GM12878 (cell line): Measurements from ENCODE around the gene PALD1. TPM values are rescaled to one million over a fixed set of nuclear protein-coding genes. Genes with fewer than 3 reads are reported as not detected.
A peak's percentile ranks its signal among the peaks of the same experiment; 100 is the strongest.

ENCODE experiments used
- ATAC-seq: fragments of 200-7000 bp; cut with Tn5 transposase; 3 replicates; pipeline ENCODE4 v1.9.1; 2020; ENCODE audit warnings: mild to moderate bottlenecking, moderate library complexity
- BruUV-seq: library from RNA; stranded (reverse); fragments of 400-500 nt; replicated peaks from 2 replicates; lab custom pipeline; 2021; lab: Mats Ljungman, UMichigan
- CTCF ChIA-PET: fragments of 300-600 bp; sonication (Branson Sonifier 250); formaldehyde crosslinking; extraction: SDS; loops from one replicate; lab custom pipeline; 2021; ENCODE audit warnings: inconsistent platforms; lab: Yijun Ruan, JAX
- POLR2A ChIA-PET: fragments of 350-600 bp; formaldehyde crosslinking; extraction: SDS; loops from one replicate; lab custom pipeline; 2021; ENCODE audit warnings: inconsistent platforms; lab: Charles Lee
- RAD21 ChIA-PET: fragments of 300-600 bp; sonication (Branson Sonifier 250); formaldehyde crosslinking; loops from one replicate; lab custom pipeline; 2023; ENCODE audit warnings: antibody characterized with exemption; ENCODE audit not compliant: unreplicated experiment; lab: Charles Lee
- SMC1A ChIA-PET: fragments of 300-600 bp; sonication (Branson Sonifier 250); formaldehyde crosslinking; loops from one replicate; lab custom pipeline; 2023; ENCODE audit not compliant: unreplicated experiment, uncharacterized antibody; lab: Charles Lee
- DNase-seq: peaks from one replicate; pipeline ENCODE4 v3.0.0-alpha.2; 2011; ENCODE audit warnings: low read depth, low spot score
- FAIRE-seq: peaks from 3 replicates; lab custom pipeline; 2011; peaks lifted over from hg19 to GRCh38; lab: Jason Lieb, UNC
- H2AFZ ChIP-seq: 2 replicates; pipeline ENCODE4 v1.6.0; 2011; ENCODE audit warnings: low read depth, low read length, control low read depth; ENCODE audit not compliant: control insufficient read depth
- H3K27ac ChIP-seq: 2 replicates; pipeline ENCODE4 v1.5.1; 2011; ENCODE audit warnings: control low read depth; ENCODE audit not compliant: control insufficient read depth, insufficient read depth
- H3K27me3 ChIP-seq, 2 experiments: replicated peaks in 1 of 2; 2 replicates each; pipeline versions ENCODE4 v1.6.0 to v1.6.1; 2011; ENCODE audit warnings: low read length in 1 of 2; ENCODE audit not compliant: control insufficient read depth in 2 of 2, insufficient read depth in 2 of 2
- H3K36me3 ChIP-seq, 2 experiments: 2 replicates each; pipeline ENCODE4 v1.5.1; 2011; ENCODE audit warnings: low read length in 1 of 2; ENCODE audit not compliant: control insufficient read depth in 2 of 2, insufficient read depth in 2 of 2
- H3K4me1 ChIP-seq: 2 replicates; pipeline ENCODE4 v1.6.1; 2011; ENCODE audit warnings: mild to moderate bottlenecking, low read length, moderate library complexity, mixed read lengths; ENCODE audit not compliant: control insufficient read depth, insufficient read depth
- H3K4me2 ChIP-seq: 2 replicates; pipeline ENCODE4 v1.6.0; 2011; ENCODE audit warnings: control low read depth; ENCODE audit not compliant: control insufficient read depth, insufficient read depth
- H3K4me3 ChIP-seq: fragments of 200-600 bp; sonication (generic); 2 replicates; pipeline ENCODE4 v1.5.1; 2016
- H3K79me2 ChIP-seq: 2 replicates; pipeline ENCODE4 v1.6.0; 2011; ENCODE audit warnings: low read length; ENCODE audit not compliant: control insufficient read depth, insufficient read depth
- H3K9ac ChIP-seq: 2 replicates; pipeline ENCODE4 v1.8.0; 2011; ENCODE audit warnings: low read length, control low read depth, mixed read lengths; ENCODE audit not compliant: control insufficient read depth, insufficient read depth
- H3K9me3 ChIP-seq: replicated peaks from 3 replicates; pipeline ENCODE4 v1.5.1; 2011; ENCODE audit warnings: mild to moderate bottlenecking, low read length; ENCODE audit not compliant: control insufficient read depth, insufficient read depth
- H4K20me1 ChIP-seq: 2 replicates; pipeline ENCODE4 v1.6.0; 2011; ENCODE audit not compliant: control insufficient read depth, insufficient read depth
- BHLHE40 ChIP-seq, 2 experiments: fragments of 450-650 bp in 1 of 2; IDR thresholded peaks; 2 replicates each; pipeline ENCODE4 v1.6.1; 2011 to 2017; ENCODE audit warnings: low read depth in 2 of 2, borderline replicate concordance in 1 of 2, improper control_type of control experiment in 1 of 2, low read length in 1 of 2, mild to moderate bottlenecking in 1 of 2
- BRCA1 ChIP-seq: IDR thresholded peaks from 2 replicates; pipeline ENCODE4 v1.6.1; 2011; ENCODE audit warnings: low read depth, low read length, improper control_type of control experiment
- GATAD2B ChIP-seq: fragments of 450-650 bp; conservative IDR thresholded peaks from 2 replicates; pipeline ENCODE4 v1.6.1; 2017; ENCODE audit warnings: low read depth, mild to moderate bottlenecking, moderate library complexity
- IKZF2 ChIP-seq, 2 experiments: fragments of 450-650 bp; IDR thresholded peaks; 2 replicates each; pipeline ENCODE4 v1.6.1; 2017; ENCODE audit warnings: mild to moderate bottlenecking in 2 of 2, moderate library complexity in 2 of 2
- IRF4 ChIP-seq: IDR thresholded peaks from 2 replicates; pipeline ENCODE4 v1.6.1; 2011; ENCODE audit warnings: low read depth, low read length
- IRF5 ChIP-seq: fragments of 450-650 bp; IDR thresholded peaks from 2 replicates; pipeline ENCODE4 v1.6.1; 2017; ENCODE audit warnings: borderline replicate concordance
- MEF2B ChIP-seq: fragments of 450-650 bp; IDR thresholded peaks from 2 replicates; pipeline ENCODE4 v1.6.1; 2018; ENCODE audit warnings: mild to moderate bottlenecking, moderate library complexity; ENCODE audit not compliant: partially characterized antibody, poor library complexity, severe bottlenecking
- MTA3 ChIP-seq: IDR thresholded peaks from 2 replicates; pipeline ENCODE4 v1.6.1; 2012; ENCODE audit warnings: low read length, inconsistent platforms, borderline replicate concordance
- POLR2AphosphoS5 ChIP-seq: IDR thresholded peaks from 2 replicates; pipeline ENCODE4 v1.6.1; 2011; ENCODE audit warnings: mild to moderate bottlenecking, low read length, inconsistent platforms
- REST ChIP-seq: IDR thresholded peaks from 2 replicates; pipeline ENCODE4 v1.6.1; 2012; ENCODE audit warnings: mild to moderate bottlenecking, low read depth, low read length
- SMAD1 ChIP-seq: fragments of 450-650 bp; IDR thresholded peaks from 2 replicates; pipeline ENCODE4 v1.6.1; 2018; ENCODE audit warnings: mild to moderate bottlenecking, low read depth; ENCODE audit not compliant: partially characterized antibody
- SP1 ChIP-seq: IDR thresholded peaks from one replicate; pipeline ENCODE4 v1.6.1; 2011; ENCODE audit warnings: low read depth, low read length
- STAT3 ChIP-seq: IDR thresholded peaks from 2 replicates; pipeline ENCODE4 v1.6.1; 2011; ENCODE audit warnings: low read depth, low read length, improper control_type of control experiment
- TCF3 ChIP-seq: IDR thresholded peaks from 2 replicates; pipeline ENCODE4 v1.6.1; 2012; ENCODE audit warnings: low read depth, mild to moderate bottlenecking, low read length, borderline replicate concordance; ENCODE audit not compliant: insufficient read depth
- ZZZ3 ChIP-seq: IDR thresholded peaks from 2 replicates; pipeline ENCODE4 v1.6.1; 2011; ENCODE audit warnings: low read depth; ENCODE audit not compliant: control insufficient read depth, insufficient read length
- WGBS: methylation state at CpG from one replicate; pipeline ENCODE4 v1.1.6; 2016; ENCODE audit warnings: low lambda C conversion rate; ENCODE audit not compliant: insufficient replicate concordance, insufficient coverage; ENCODE audit errors: missing lambda C conversion rate; 5-methylcytosine and 5-hydroxymethylcytosine counted together
- in situ Hi-C: fragments of 300-500 bp; cut with MboI; formaldehyde crosslinking; loops from 9 replicates; pipeline ENCODE4 v1.14.3; 2018; ENCODE audit warnings: mixed read lengths
- intact Hi-C: fragments of 100-400 bp; cut with micrococcal nuclease; formaldehyde crosslinking; loops from one replicate; pipeline ENCODE4 v1.14.2; 2022; ENCODE audit not compliant: unreplicated experiment
- polyA plus RNA-seq, 11 experiments: library from polyadenylated mRNA; depleted of rRNA in 4 of 11; unstranded in 6 of 11; stranded (reverse) in 5 of 11; fragments of >200 nt; fragmentation: Nextera tagmentation in 4 of 11; fragmentation: Illumina TruSeq in 1 of 11; extraction: Ambion mirVana in 4 of 11; extraction: Trizol in 1 of 11; gene quantifications; 1 replicate in 1 of 11; 2 replicates in 10 of 11; pipeline versions ENCODE4 v1.2.1 to v1.2.3, GENCODE V29; 2011 to 2016; ENCODE audit warnings: inconsistent platforms in 2 of 11, missing spikeins in 2 of 11, low read depth in 1 of 11
- total RNA-seq, 4 experiments: library from RNA; depleted of rRNA in 3 of 4; stranded (reverse); fragments of >200 nt in 3 of 4; fragmentation: Illumina TruSeq in 1 of 4; extraction: Trizol in 1 of 4; gene quantifications; 2 replicates each; pipeline versions ENCODE4 v1.2.1 to v1.2.3, GENCODE V29; 2013 to 2021
- TF ChIP-seq, protein P1 (sequence below): IDR thresholded peaks from 2 replicates; pipeline ENCODE4 v1.6.1; 2012; ENCODE audit warnings: low read depth, low read length, improper control_type of control experiment

The PALD1 gene
- total and polyA plus RNA-seq, 10 of the 15 experiments (the other 5 are each of a cell fraction or from before 2014, with no cell fraction given), result 0.43 to 20.9 (median 9.0) TPM

DNA sequence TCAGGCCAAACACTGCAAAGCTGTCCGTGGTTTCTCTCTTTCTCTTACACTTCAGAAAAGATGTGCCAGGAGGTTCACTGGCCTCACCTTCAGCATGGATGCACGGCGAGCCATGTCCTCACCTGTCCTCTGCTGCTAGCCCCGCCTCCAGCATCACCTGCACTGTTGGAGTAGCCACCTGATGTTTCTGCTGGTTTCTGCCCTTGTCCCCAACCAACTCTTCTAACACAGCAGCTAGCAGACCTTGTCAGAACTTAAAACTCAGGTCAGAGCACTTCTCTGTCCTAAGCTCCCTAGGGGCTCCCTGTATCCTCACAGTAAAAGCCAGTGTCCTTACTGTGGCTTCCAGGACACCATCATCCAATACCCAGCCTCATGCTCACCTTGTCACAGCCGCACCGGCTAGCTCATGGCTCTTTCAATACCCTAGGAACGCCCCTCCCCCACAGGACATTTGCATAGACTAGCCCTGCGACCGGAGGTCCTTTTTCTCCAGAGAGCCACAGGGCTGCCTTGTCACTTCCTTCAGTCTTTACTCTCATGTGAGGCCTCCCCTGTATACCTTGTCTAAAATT lies 15.2 kb downstream of the PALD1 start (continued):
- 0 out of 2 replicates have a peak, but pooled peaks have one; percentile 3 for TF ChIP-seq MTA3
- TF ChIP-seq POLR2AphosphoS5, result 0 out of 2 replicates have a peak, but pooled peaks have one; percentile 37
- peak; percentile 39 for TF ChIP-seq SP1
- peak; percentile 35 for TF ChIP-seq MEF2B
- TF ChIP-seq GATAD2B, result 0 out of 2 replicates have a peak, but pooled peaks have one; percentile 13
- TF ChIP-seq BRCA1, result no peak
- peak in 1 of 2 experiments; percentile 5; a peak in 1 of 4 replicates for TF ChIP-seq IKZF2 (IDR thresholded peaks at IDR 0.05)

GRCh38 chr10:70494536-70494935 lies 16.0 kb downstream of the PALD1 start:
- in situ Hi-C loops, result no loop called here
- no peaks in the 10 kb centered on the region for H4K20me1 ChIP-seq
- peak overlapping the region; percentile 89 for H3K27ac ChIP-seq
- H3K4me2 ChIP-seq, result peak overlapping the region; percentile 83
- H3K4me3 ChIP-seq, result peak overlapping the region; percentile 22; the same call in 1 of the 2 replicates
- peaks cover 57% of the 10 kb centered on the region for H3K4me1 ChIP-seq
- H3K9ac ChIP-seq, result peak overlapping the region; percentile 58
- TSS peak; percentile 56 for BruUV-seq
- no peaks in the 10 kb centered on the region; a peak in 1 of 4 replicates for H3K36me3 ChIP-seq
- POLR2A ChIA-PET, result interaction anchor here (0.6 to 4.5 kb wide), 5 partner anchors 16 to 221 kb away, joined by 4 to 38 read pairs (median 5); partner anchors contain the start of genes EIF4EBP2 and PALD1
- ATAC-seq (peak; percentile 38), DNase-seq (no peak), FAIRE-seq (no peak)
- intact Hi-C loops, result loop anchor here (2.0 kb wide), 1 partner anchor 16 kb away; the partner anchor contains the start of gene PALD1
- SMC1A ChIA-PET, result interaction anchor here (1.0 to 2.7 kb wide), 12 partner anchors 9 to 327 kb away, joined by 3 to 24 read pairs (median 6); partner anchors contain the start of gene PALD1
- RAD21 ChIA-PET, result interaction anchor here (0.7 to 3.1 kb wide), 13 partner anchors 11 to 348 kb away, joined by 3 to 27 read pairs (median 3); partner anchors contain the start of genes PALD1 and TYSND1
- no peaks in the 10 kb centered on the region for H3K9me3 ChIP-seq
- WGBS, result 1% methylated on average over 8 of the region's 8 CpGs
- peaks cover 22% of the 10 kb centered on the region for H3K79me2 ChIP-seq
- CTCF ChIA-PET, result interaction anchor here (0.7 to 2.6 kb wide), 12 partner anchors 9 to 130 kb away, joined by 3 to 8 read pairs (median 3); partner anchors contain the start of gene EIF4EBP2
- no peaks in the 10 kb centered on the region for H3K27me3 ChIP-seq
- H2AFZ ChIP-seq, result peak overlapping the region; percentile 72
- TF ChIP-seq SMAD1, result no peak
- peak; percentile 3 to 32; a peak in 1 of 4 replicates for TF ChIP-seq BHLHE40 (IDR thresholded peaks at IDR 0.05; ENCODE audit: borderline replicate concordance in 1 of 2, low read depth in 2 of 2, low read length in 1 of 2)
- TF ChIP-seq STAT3, result no peak
- no peak for TF ChIP-seq ZZZ3
- no peak for TF ChIP-seq IRF4
- TF ChIP-seq IRF5, result no peak
- TF ChIP-seq, protein P1, sequence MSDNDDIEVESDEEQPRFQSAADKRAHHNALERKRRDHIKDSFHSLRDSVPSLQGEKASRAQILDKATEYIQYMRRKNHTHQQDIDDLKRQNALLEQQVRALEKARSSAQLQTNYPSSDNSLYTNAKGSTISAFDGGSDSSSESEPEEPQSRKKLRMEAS, result no peak
- TF ChIP-seq REST, result no peak
- no peak for TF ChIP-seq TCF3
